ENCODE data around the gene ATPAF2. TPM values are rescaled to one million over a fixed set of nuclear protein-coding genes. Genes with fewer than 3 reads are reported as not detected.

The ATPAF2 gene
- 10 to 100 TPM; 19.3 to 20.6 TPM for total RNA-seq

DNA sequence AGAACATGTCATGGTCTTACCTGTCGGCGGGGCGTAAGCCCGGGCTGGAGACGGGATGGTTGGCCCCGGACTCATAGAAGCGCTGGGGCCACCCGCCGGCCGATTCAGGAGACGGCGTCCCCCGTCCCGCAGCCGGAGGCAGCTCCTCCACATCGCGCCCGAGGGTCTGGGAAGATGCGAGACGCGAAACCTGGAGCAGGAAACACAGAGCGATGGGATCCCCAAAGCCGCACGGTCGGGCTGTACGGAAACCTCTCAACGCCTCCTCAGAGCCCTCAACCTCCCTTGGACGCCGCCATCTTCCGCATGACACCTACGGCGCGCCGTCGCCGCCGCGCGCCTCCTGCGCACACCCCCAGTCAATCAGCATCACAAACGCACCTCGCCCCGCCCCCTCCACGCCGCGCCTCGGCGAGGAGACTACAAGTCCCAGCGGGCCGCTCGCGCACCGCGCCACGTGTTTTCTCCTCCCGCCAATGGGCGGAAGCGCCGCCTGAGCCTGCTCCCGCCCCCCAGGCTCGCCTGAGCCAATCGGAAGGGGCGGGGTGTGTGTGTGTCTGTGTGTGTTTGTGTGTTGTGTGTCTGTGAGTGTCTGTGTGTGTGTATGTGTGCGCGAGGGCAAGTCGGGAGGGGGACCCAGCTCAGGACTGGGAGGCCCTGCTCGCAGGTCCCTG is at the start of gene ATPAF2, which contains the start of gene GID4:
Gene ATPAF2, minus strand, starts transcription at position 308 of the 674 bp plus-strand sequence. Its CDS starts 155 bp downstream, at position 153.
Gene GID4, plus strand, starts transcription at position 548 of the 674 bp plus-strand sequence. Its CDS starts 57 bp downstream, at position 605.

GRCh38 chr17:18087610-18088491 is 48.9 kb upstream of the ATPAF2 start, which contains the start of gene DRG2:
TSS of gene DRG2 (plus strand) at chr17:18087948. CDS start at chr17:18088024, 76 bp downstream.

DNA sequence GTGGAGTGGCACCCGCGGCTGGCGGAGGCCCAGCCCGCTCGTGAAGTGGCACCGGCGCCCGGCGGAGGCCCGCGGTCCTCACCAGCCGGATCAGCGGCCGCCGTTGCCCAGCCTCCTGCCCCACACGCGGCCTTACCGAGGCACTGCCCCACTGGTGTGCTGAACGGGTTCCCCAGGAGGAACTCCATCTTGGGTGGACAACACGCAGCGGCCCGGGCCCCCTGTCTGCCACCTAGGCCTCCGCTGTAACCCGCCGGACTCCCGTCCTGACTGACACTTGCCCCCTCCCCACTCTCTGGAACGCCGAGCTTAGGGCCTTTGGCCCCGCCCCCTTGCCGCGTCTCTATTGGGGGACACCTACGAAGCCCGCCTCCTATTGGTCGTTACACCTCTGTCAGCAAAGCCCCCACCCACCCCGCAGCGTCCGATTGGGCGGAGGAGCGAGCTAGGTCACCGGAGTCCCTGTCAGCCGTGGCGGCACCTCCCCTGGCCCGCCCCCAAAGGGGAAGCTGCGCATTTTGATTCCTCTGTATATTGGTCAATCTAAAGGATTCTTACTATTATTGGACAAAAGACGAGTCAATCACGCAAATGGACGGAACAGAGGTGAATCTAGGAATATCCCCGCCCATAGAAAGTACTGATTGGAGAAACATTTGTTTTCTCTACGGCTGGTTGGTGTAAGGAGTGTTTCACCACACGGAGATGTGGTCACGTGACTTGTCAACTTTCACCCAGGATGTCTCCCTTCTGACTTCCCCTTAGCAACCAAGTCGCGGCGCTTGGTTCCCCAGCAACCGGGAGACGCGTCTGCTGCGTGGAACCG is 66.6 kb downstream of the ATPAF2 start, which contains the start of the genes DRC3 and TOM1L2:
Gene DRC3, plus strand, starts transcription at position 737 of the 826 bp plus-strand sequence. CDS start 4,737 bp downstream, outside the sequence.
Gene TOM1L2, minus strand, starts transcription at position 275 of the 826 bp plus-strand sequence. Its CDS starts 87 bp downstream, at position 188.

Other genes starting within 250 kb of the ATPAF2 start
- 100 to 1,000 TPM; 226 to 253 TPM for gene SREBF1, start 202.2 kb downstream of the ATPAF2 start, total RNA-seq
- 10 to 100 TPM; 40.0 to 46.8 TPM for gene TOM1L2, start 66.8 kb downstream of the ATPAF2 start, total RNA-seq
- gene DRC3, start 66.3 kb downstream of the ATPAF2 start, total RNA-seq, result not detected
- gene GID4, start 240 bp upstream of the ATPAF2 start, total RNA-seq, result 10 to 100 TPM in 1 of 2 experiments, 1 to 10 TPM in 1; 9.7 to 10.4 TPM
- gene DRG2, start 48.8 kb upstream of the ATPAF2 start, total RNA-seq, result 10 to 100 TPM; 46.6 to 47.8 TPM
- gene MYO15A, start 69.6 kb upstream of the ATPAF2 start, total RNA-seq, result under 1 TPM; 0.38 to 0.55 TPM
- 100 to 1,000 TPM; 104 to 106 TPM for gene ALKBH5, start 144.7 kb upstream of the ATPAF2 start, total RNA-seq
- gene LLGL1, start 186.5 kb upstream of the ATPAF2 start, total RNA-seq, result 10 to 100 TPM; 19.3 to 19.6 TPM
- 100 to 1,000 TPM; 307 to 321 TPM for gene FLII, start 219.6 kb upstream of the ATPAF2 start, total RNA-seq
- gene MIEF2, start 221.5 kb upstream of the ATPAF2 start, total RNA-seq, result 10 to 100 TPM in 1 of 2 experiments, 1 to 10 TPM in 1; 8.2 to 10.3 TPM